A204.1 (cell line): ENCODE data around the gene MRPL48.
"Not testable (repeated sequence)": the region's sequence is repeated elsewhere in the genome, so short reads cannot be mapped to it uniquely, and the experiment has no call there.

Source experiments
- FAIRE-seq: peaks from 2 replicates; lab custom pipeline; 2012; peaks lifted over from hg19 to GRCh38; lab: Jason Lieb, UNC

The MRPL48 gene

DNA sequence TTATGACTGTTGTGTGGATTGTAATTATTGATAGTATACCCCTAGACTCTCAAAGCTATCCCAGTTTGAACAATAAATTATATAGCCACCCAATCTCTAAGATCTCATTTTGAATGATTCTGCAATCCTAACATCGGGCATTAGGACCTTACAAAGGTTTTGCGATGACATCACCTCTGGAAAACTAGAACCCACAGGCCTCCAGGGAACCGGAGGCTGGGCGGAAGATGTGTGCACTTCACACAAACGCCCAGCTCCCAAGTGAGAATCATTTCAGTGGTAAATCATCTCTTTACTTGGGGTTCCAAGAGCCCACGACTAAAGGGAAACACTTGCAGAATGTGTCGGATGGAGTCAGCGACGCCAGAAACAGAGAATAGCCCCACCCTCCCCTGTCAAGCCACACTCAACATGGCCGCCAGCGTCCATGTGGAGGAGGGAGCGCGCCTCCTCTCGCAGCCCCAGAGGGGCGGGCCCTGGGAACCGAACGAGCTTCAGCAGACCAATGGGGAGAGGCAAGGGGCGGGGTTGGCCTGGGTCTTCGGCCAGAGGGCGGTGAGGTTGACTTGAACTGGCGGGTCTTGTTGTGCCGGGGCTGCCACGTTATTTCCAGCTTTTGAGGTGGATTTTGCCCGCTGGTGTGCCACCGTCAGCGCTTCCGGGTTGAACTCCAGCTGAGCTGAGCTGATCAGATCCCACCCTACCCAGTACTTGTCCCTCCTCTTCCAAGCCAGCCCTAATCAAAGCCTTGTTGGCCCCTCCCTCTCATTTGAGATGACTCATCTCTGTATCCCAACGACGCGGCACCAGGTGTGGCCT is 8.4 kb upstream of the MRPL48 start:
- FAIRE-seq: peak; percentile 94

DNA sequence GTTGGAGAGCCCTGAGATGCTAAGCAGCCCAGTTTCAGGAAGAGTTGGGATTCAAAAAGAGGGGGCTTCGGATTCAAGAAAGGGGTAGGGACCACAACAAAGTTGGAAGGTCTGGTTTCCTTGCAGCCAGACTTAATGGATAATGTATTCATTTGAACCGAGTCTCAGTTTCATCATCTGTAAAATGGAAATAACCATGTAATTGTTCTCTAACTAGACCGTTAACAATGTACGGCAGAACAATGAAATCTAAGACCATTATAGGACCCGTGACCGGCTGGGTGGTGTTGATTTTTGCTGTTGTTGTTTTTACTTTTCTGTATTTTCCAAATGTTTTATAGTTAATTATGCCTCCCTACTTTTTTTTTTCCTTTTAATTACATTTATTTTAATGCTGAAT is 6.4 kb upstream of the MRPL48 start:
- no peak for FAIRE-seq

GRCh38 chr11:73783483-73784020 is 4.1 kb upstream of the MRPL48 start:
- no peak for FAIRE-seq

DNA sequence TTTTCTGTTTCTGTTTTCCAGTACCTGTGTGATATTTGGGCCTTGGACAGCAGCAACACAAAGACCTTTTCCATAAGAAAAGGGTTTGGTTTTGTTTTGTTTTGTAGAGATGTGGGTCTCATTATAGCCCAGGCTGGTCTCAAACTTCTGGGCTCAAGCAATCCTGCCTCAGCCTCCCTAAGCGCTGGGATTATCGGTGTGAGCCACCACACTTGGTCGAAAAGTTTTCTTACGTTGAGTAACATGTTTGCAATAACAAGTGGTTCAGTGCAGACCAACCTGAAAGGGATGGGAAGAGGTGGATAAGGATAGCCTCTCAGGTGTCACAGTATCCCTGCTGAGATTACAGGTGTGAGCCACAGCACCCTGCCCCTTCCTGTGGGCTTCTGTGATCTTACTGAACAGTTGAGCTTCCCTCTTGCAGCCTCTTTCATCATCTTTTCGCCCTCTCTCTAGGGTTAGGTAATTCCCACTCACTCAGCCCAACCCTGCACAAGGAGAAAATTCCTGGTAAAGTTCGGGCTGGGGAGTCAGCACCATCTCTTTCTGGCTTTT is 3.5 kb upstream of the MRPL48 start:
- FAIRE-seq: no peak

DNA sequence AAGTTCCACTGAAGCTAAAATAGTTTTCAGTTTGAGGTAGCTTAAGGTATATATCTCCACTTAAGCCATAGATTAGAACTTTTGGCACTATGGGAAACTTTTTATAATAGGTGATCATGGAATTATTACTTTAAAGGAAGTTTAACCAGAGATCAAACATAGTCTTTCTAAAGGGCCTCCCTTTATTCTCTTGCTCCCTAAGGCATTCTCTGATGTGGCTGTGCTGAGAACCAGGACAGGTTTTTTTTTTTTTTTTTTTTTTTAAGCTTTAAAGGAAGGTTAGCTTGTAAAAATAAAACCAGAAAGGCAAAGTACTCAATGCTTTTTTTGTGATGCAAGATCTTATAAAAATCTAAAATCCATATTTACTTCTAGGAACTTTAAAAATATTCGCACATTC is 2.9 kb upstream of the MRPL48 start:
- no peak for FAIRE-seq

DNA sequence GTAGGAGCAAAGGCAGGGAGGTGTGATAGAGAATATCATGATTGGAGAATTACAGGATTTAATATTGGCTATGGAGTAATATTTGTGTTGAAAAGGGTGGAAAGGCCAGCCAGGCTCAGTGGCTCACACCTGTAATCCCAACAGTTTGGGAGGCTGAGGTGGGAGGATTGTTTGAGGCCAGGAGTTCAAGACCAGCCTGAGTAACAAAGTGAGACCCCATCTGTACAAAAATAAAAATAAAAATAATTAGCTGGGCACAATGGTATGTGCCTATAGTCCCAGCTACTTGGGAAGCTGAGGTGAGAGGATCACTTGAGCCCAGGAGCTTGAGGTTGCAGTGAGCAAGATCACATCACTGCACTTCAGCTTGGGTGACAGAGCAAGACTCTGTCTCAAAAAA is 2.2 kb upstream of the MRPL48 start:
- FAIRE-seq: not testable (repeated sequence)

DNA sequence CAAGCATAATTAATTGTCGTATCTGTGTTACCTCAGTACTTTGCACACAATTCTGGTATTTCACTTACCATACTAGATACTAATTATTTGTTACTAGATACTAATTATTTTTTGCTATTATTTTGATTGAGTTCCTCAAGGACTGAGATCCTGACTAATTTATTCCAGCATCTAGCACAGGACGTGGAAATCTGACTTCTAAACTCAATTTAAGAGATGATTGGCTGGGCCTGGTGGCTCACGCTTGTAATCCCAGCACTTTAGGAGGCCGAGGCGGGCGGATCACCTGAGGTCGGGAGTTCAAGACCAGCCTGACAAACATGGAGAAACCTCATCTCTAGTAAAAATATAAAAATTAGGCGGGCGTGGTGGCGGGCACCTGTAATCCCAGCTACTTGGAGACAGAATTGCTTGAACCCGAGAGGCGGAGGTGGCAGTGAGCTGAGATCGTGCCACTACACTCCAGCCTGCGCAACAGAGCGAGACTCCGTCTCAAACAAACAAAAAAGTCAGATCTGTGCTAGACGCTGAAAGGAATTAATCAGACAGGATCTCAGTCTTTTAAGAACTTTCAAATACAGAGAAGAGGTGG is 527 bp upstream of the MRPL48 start:
- no peak for FAIRE-seq

DNA sequence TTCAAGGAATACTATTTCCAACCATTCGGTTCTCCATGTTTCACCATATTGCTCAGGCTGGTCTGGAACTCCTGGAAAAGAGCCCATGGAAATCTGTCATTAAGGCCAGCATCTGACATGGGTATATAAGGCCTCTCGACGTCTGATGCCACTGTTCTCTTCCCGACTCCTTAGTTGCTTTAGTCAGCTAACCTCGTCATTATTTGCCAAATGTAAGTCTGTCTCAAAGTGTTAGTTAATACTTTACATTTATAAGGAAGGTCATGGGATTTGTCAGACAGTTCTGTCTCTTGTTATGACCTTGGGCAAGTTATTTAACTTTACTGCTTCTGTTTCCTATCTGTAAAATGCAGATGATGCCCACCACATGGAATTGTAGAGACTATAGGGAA is 1.6 kb downstream of the MRPL48 start:
- FAIRE-seq: no peak

- no peak for FAIRE-seq
These were observed 4.9 kb downstream of the MRPL48 start for GRCh38 chr11:73792584-73792983.

GRCh38 chr11:73795925-73796632 is 8.4 kb downstream of the MRPL48 start:
- FAIRE-seq: no peak

DNA sequence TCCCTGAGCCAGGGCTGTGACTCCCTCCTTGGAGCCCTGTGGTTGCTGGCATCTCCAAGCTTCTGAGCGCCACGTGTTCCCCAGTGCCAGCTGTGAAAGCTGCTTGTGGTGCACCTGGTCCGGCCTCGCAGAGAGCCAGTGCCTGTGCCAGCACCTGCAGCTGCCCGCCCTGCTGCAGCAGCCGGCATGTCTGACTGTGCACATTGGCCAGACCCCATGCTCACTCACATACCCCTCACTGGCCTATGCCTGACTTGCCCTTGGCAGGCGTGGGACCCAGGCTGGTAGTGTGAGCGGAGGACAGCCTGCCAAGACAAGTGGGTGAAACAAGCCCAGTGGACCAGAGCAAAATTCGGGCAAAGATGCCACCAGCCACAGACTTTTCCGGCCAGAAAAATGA is 9.8 kb downstream of the MRPL48 start:
- FAIRE-seq: no peak

DNA sequence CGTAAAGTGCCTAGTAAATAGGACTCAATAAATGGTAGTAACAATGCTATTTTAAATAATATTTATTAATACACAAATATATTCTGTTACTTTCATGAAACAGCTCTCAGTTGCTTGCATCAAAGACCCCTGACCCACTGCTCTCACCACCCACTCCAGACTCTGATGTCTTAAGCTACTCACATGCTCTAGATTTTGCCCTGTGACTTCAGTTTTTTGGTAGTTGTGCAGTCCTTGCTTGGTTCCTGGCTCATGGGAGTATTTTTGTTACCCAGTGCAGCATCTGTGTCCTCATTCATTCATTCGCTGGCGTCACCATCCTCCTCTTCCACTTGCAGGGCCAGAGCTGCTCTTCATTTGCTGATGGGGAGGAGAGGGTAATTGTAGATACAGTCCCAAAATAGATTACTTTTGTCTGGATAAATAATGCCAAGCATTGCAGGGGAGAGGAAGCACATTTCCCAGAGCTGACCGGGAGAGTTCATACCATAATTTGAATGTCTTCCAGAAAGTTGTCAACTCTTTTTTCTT is 12.7 kb downstream of the MRPL48 start:
- no peak for FAIRE-seq

DNA sequence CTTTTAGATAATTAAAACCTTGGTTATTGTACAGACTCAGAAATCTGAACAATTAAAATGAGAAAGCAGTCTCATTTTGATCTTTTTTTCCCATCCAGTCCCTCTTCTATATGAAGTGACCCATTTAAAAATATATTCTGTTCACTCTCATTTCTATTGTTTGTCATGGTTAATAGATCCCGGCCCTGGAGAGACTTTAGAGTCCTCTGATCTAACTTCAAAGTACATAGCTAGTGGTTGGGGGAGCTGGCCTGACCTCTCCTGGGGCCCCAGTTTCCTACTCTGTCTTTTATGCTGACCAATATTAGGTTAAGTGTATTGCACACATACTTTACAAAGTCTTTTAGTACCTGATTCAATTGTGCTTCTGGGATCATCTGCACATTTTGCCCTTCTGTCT is 13.5 kb downstream of the MRPL48 start:
- FAIRE-seq: no peak

DNA sequence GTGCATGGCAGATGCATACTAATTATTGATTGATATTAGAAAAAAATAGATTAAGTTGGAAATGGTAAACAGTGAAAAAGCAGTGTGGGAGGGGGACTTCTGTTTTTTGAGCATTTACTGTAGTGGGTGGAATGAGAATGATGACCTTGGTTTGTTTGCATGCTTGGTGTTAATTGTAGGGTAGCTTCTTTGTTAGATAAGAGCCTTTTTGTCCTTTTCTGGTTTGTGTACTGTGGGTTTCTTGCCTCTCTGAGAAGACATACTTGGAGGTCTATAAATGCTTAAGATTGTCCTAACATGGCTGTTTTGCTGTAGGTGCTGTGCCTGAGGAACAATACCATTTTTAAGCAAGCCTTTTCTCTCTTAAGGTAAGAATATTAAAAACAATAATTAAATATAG is 17.0 kb downstream of the MRPL48 start:
- no peak for FAIRE-seq

- no peak for FAIRE-seq
These were observed 20.4 kb downstream of the MRPL48 start for GRCh38 chr11:73808052-73808451.

DNA sequence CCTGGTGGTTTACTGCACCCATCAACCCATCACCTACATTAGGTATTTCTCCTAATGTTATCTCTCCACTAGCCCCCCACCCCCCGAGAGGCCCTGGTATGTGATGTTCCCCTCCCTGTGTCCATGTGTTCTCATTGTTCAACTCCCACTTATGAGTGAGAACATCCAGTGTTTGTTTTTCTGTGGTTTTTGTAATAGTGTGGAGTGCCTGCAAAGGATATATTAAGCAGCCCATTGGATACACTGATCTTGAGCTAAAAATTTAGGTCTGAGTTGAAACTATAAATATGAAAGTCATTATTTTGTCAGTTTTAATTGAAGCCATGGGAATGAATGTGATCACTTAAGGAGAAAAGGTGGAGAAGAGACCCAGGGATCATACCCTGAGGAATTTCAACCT is 23.0 kb downstream of the MRPL48 start:
- FAIRE-seq: no peak

DNA sequence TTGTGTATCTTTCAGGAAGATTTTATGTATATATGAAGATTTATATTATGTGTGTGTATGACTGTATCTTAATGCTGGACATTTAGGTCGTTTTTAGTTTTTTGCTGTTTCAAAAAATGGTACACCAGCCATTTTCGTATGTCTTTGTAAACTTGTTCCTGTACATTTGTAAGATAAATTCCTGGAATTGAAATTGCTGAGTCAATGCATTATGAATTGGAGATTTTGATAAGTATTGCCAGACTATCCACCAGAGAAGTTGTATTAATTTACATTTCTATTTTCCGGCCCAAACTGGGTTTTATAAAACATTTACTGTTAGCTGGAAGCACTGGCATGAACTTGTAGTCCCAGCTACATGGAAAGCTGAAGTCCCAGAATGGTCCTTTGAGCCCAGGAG is 24.6 kb downstream of the MRPL48 start:
- FAIRE-seq: no peak

DNA sequence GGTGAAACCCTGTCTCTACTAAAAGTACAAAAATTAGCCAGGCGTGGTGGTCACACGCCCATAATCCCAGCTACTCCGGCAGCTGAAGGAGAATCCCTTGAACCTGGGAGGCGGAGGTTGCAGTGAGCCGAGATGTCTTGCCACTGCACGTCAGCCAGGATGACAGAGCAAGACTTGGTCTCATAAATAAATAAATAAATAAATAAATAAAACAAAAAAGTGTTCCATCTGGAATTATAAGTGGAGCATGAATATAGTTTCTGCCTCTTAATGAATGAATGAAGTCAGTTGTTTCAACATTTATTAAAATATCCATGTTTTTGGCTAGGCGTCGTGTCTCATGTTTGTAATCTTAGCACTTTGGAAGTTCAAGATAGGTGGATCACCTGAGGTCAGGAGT is 27.1 kb downstream of the MRPL48 start:
- no peak for FAIRE-seq

DNA sequence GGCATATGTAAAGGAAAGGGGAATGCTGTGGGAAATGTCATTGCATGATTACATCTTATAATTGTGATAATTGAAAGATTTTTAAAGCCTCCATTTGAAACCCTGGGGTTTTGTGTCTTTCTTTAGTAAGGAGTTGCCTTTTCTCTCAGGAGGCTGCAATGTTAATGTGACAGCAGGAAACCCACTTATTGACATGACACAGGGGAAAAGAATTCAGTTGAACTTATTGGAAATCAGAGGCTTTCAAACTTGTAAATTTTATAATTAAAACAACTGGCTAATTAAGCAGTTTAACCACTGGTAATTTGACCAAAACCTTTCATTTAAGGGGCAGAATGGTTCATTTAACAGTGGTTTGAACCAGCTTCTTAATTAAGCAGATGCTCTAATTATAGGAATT is 31.2 kb downstream of the MRPL48 start:
- no peak for FAIRE-seq

- no peak for FAIRE-seq
These were observed 42.6 kb downstream of the MRPL48 start for GRCh38 chr11:73830261-73830660.

GRCh38 chr11:73833067-73833466 is 45.4 kb downstream of the MRPL48 start:
- no peak for FAIRE-seq

GRCh38 chr11:73838443-73839122 is 50.9 kb downstream of the MRPL48 start:
- no peak for FAIRE-seq
